ENCODE data around the gene TAS2R43.
"Not testable (repeated sequence)": the region's sequence is repeated elsewhere in the genome, so short reads cannot be mapped to it uniquely, and the experiment has no call there.

TAS2R43 gene

DNA sequence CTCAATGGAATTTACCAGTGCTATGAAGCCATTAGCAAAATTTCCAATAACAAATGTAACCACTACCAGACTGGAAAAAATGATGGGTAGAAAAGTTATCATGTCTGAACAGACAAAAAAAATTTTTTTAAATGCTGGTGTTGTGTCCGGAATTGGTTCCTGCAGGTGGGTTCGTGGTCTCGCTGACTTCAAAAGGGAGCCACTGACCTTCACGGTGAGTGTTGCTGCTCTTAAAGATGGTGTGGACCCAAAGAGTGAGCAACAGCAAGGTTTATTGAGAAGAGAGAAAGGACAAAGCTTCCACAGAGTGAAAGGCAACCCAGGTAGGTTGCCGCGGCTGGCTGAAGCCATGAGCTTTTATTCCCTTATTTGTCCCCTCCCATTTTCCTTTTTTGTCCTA, at the start of gene TAS2R43:
Gene TAS2R43 (minus strand): TSS at position 186 of the 400 bp plus-strand sequence. CDS start 84 bp downstream, at position 102.
- H3K9me3 ChIP-seq (ENCODE audit: low read length), result no peaks in the 10 kb centered on the region
- H3K4me1 ChIP-seq (ENCODE audit: insufficient read depth, low read length), result no peaks in the 10 kb centered on the region
- H3K4me3 ChIP-seq (ENCODE audit: low read length), result no peak within 1 kb of the TSS

GRCh38 chr12:11136075-11136474, 44.0 kb upstream of the TAS2R43 start:
- peaks cover 3% of the 10 kb centered on the region for H3K4me1 ChIP-seq (ENCODE audit: insufficient read depth, low read length)
- no peak overlapping the region for H3K4me3 ChIP-seq (ENCODE audit: low read length)
- H2AFZ ChIP-seq (ENCODE audit: low read depth, low read length), result no peak overlapping the region
- no peaks in the 10 kb centered on the region for H3K27me3 ChIP-seq (ENCODE audit: insufficient read depth, low read length)
- no peaks in the 10 kb centered on the region for H3K9me3 ChIP-seq (ENCODE audit: low read length)
- no peaks in the 10 kb centered on the region for H3K36me3 ChIP-seq (ENCODE audit: insufficient read depth, low read length)

More for the DNA sequence above, at the start of gene TAS2R43:
- no peaks in the 10 kb centered on the region for H3K27me3 ChIP-seq (ENCODE audit: insufficient read depth, low read length)
- H2AFZ ChIP-seq (ENCODE audit: low read depth, low read length), result no peak within 1 kb of the TSS
- no peaks in the 10 kb centered on the region for H3K36me3 ChIP-seq (ENCODE audit: insufficient read depth, low read length)

DNA sequence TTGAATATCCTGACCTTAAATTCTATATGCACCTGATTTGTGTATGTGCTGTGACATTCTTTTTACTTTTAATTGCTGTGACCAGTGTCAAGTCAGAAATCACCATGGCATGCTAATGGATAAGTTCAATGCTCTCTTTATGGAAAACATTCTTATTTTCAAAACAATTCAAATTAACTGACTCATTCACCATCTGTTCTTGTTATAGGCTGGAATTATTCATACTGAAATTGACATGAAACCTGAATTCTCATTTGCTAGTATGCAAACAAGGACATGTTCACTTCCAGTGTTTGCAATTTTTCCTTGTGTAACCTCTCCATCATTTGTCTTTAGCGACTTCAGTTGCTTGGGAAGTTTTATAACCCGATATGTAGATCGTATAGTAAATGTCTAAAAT, 42.2 kb upstream of the TAS2R43 start, which contains the start of gene TAS2R30:
Gene TAS2R30 (minus strand): TSS at position 340 of the 400 bp plus-strand sequence. CDS start 400 bp downstream, outside the sequence.
- Histone ChIP-seq H2AFZ (ENCODE audit: low read depth, low read length) (no peak within 1 kb of the TSS), H3K27me3 (ENCODE audit: insufficient read depth, low read length) (no peaks in the 10 kb centered on the region), H3K9me3 (ENCODE audit: low read length) (no peaks in the 10 kb centered on the region), H3K4me1 (ENCODE audit: insufficient read depth, low read length) (peaks cover 3% of the 10 kb centered on the region), H3K4me3 (ENCODE audit: low read length) (no peak within 1 kb of the TSS), H3K36me3 (ENCODE audit: insufficient read depth, low read length) (no peaks in the 10 kb centered on the region)

DNA sequence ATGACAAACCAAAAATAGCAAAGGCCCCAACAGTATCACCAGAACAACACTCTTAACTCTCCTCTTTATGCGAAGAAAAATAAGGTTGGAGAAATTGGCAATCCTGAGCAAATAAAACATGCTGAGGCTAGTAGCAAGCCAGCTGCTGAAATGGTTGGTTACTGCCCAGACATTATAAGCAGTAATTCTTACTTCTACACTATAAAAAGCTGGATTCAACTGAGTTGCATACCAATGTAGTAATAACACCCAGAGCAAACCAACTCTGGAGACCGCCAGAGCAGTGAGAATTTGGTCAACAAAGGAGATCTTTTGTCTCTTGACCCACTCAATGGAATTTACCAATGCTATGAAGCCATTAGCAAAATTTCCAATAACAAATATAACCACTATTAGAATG, 41.7 kb upstream of the TAS2R43 start:
- Histone ChIP-seq H3K27me3 (ENCODE audit: insufficient read depth, low read length) (no peaks in the 10 kb centered on the region), H3K9me3 (ENCODE audit: low read length) (no peaks in the 10 kb centered on the region), H3K36me3 (ENCODE audit: insufficient read depth, low read length) (no peaks in the 10 kb centered on the region), H2AFZ (ENCODE audit: low read depth, low read length) (no peak overlapping the region), H3K4me3 (ENCODE audit: low read length) (no peak overlapping the region), H3K4me1 (ENCODE audit: insufficient read depth, low read length) (peaks cover 3% of the 10 kb centered on the region)

DNA sequence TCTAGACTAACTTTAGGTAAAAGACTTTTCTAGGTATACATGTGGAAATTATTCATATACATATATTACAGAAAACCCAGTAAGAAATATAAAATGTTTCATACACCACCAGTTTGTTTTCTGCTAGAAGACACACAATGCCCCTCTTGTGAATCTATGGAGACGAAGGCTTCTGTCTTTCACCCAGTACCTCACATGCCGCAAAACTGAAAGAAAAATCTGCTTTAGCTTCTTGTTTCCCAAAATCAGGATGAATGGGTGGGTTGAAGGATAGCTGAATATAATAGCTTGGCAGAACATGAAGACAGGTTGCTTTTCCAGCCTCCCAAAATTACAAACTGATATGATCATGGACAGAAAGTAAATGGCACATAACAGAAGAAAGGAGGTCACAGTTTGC, 41.0 kb upstream of the TAS2R43 start:
- Histone ChIP-seq H3K4me3 (ENCODE audit: low read length) (no peak overlapping the region), H3K36me3 (ENCODE audit: insufficient read depth, low read length) (no peaks in the 10 kb centered on the region), H3K27me3 (ENCODE audit: insufficient read depth, low read length) (no peaks in the 10 kb centered on the region), H2AFZ (ENCODE audit: low read depth, low read length) (no peak overlapping the region), H3K9me3 (ENCODE audit: low read length) (no peaks in the 10 kb centered on the region), H3K4me1 (ENCODE audit: insufficient read depth, low read length) (peaks cover 3% of the 10 kb centered on the region)

GRCh38 chr12:11130999-11131398, 38.9 kb upstream of the TAS2R43 start:
- H3K4me1 ChIP-seq (ENCODE audit: insufficient read depth, low read length), result peaks cover 3% of the 10 kb centered on the region
- H2AFZ ChIP-seq (ENCODE audit: low read depth, low read length), result no peak overlapping the region
- H3K27me3 ChIP-seq (ENCODE audit: insufficient read depth, low read length), result no peaks in the 10 kb centered on the region
- H3K36me3 ChIP-seq (ENCODE audit: insufficient read depth, low read length), result no peaks in the 10 kb centered on the region
- H3K4me3 ChIP-seq (ENCODE audit: low read length), result no peak overlapping the region
- no peaks in the 10 kb centered on the region for H3K9me3 ChIP-seq (ENCODE audit: low read length)

GRCh38 chr12:11130382-11130781, 38.3 kb upstream of the TAS2R43 start:
- Histone ChIP-seq H3K9me3 (ENCODE audit: low read length) (no peaks in the 10 kb centered on the region), H2AFZ (ENCODE audit: low read depth, low read length) (no peak overlapping the region), H3K4me1 (ENCODE audit: insufficient read depth, low read length) (peaks cover 3% of the 10 kb centered on the region), H3K36me3 (ENCODE audit: insufficient read depth, low read length) (no peaks in the 10 kb centered on the region), H3K4me3 (ENCODE audit: low read length) (no peak overlapping the region), H3K27me3 (ENCODE audit: insufficient read depth, low read length) (no peaks in the 10 kb centered on the region)

DNA sequence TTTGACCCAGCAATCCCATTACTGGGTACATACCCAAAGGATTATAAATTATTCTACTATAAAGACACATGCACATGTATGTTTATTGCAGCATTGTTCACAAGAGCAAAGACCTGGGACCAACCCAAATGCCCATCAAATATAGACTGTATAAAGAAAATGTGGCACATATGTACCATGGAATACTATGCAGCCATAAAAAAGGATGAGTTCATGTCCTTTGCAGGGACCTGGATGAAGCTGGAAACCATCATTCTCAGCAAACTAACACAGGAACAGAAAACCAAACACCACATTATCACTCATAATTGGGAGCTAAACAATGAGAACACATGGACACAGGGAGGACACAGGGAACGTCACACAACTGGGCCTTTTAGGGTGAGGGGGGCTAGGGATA, 22.0 kb upstream of the TAS2R43 start:
- not testable (repeated sequence) for H3K4me3 ChIP-seq (ENCODE audit: low read length); H3K4me1 ChIP-seq (ENCODE audit: insufficient read depth, low read length); H3K36me3 ChIP-seq (ENCODE audit: insufficient read depth, low read length); H3K27me3 ChIP-seq (ENCODE audit: insufficient read depth, low read length); H2AFZ ChIP-seq (ENCODE audit: low read depth, low read length); H3K9me3 ChIP-seq (ENCODE audit: low read length)

DNA sequence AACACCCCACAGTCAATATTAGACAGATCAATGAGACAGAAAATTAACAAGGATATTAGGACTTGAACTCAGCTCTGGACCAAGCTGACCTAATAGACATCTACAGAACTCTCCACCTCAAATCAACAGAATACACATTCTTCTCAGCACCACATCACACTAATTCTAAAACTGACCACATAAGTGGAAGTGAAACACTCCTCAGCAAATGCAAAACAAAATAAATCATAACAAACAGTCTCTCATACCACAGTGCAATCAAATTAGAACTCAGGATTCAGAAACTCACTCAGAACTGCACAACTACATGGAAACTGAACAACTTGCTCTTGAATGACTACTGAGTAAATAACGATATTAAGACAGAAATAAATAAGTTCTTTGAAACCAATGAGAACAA, 19.1 kb upstream of the TAS2R43 start:
- not testable (repeated sequence) for H3K36me3 ChIP-seq (ENCODE audit: insufficient read depth, low read length); H3K4me1 ChIP-seq (ENCODE audit: insufficient read depth, low read length); H3K27me3 ChIP-seq (ENCODE audit: insufficient read depth, low read length); H3K4me3 ChIP-seq (ENCODE audit: low read length); H2AFZ ChIP-seq (ENCODE audit: low read depth, low read length)
- H3K9me3 ChIP-seq (ENCODE audit: low read length), result peaks cover 11% of the 10 kb centered on the region

DNA sequence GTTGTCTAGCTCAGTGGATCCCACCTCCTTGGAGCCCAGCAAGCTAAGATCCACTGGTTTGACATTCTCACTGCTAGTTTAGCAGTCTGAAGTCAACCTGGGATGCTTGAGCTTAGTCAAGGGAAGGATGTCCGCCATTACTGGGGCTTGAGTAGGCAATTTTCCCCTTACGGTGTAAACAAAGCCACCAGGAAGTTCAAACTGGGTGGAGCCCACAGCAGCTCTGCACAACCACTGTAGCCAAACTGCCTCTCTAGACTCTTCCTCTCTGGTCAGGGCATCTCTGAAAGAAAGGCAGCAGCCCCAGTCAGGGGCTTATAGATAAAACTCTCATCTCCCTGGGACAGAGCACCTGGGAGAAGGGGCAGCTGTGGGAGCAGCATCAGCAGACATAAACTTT, 16.7 kb upstream of the TAS2R43 start:
- Histone ChIP-seq H3K27me3 (ENCODE audit: insufficient read depth, low read length) (no peaks in the 10 kb centered on the region), H3K4me1 (ENCODE audit: insufficient read depth, low read length) (no peaks in the 10 kb centered on the region), H3K9me3 (ENCODE audit: low read length) (peaks cover 8% of the 10 kb centered on the region), H3K36me3 (ENCODE audit: insufficient read depth, low read length) (peaks cover 5% of the 10 kb centered on the region), H2AFZ (ENCODE audit: low read depth, low read length) (no peak overlapping the region), H3K4me3 (ENCODE audit: low read length) (no peak overlapping the region)

GRCh38 chr12:11107719-11108118, 15.6 kb upstream of the TAS2R43 start:
- H3K9me3 ChIP-seq (ENCODE audit: low read length), result peaks cover 8% of the 10 kb centered on the region
- H3K27me3 ChIP-seq (ENCODE audit: insufficient read depth, low read length), result no peaks in the 10 kb centered on the region
- no peaks in the 10 kb centered on the region for H3K4me1 ChIP-seq (ENCODE audit: insufficient read depth, low read length)
- no peak overlapping the region for H3K4me3 ChIP-seq (ENCODE audit: low read length)
- no peak overlapping the region for H2AFZ ChIP-seq (ENCODE audit: low read depth, low read length)
- H3K36me3 ChIP-seq (ENCODE audit: insufficient read depth, low read length), result peaks cover 5% of the 10 kb centered on the region

DNA sequence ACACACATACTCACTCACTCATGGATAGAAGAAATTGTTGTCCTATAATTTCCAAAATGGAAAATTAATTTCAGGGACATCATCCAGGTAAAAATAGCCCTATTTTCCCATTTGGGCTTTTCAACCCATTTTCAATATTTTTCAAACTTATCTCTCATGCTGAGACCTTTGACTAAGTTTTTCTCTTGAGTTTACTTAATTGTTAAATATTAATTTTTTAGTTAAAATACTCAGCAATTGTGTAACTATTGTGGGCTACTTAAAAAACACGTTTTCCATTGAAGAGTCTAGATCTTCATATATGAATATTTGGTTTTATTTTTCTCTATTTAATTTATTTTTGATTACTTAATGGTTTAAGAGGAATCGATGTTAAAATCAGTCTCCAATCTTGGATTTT, 14.2 kb upstream of the TAS2R43 start:
- peaks cover 8% of the 10 kb centered on the region for H3K9me3 ChIP-seq (ENCODE audit: low read length)
- no peak overlapping the region for H3K4me3 ChIP-seq (ENCODE audit: low read length)
- peaks cover 5% of the 10 kb centered on the region for H3K36me3 ChIP-seq (ENCODE audit: insufficient read depth, low read length)
- H3K4me1 ChIP-seq (ENCODE audit: insufficient read depth, low read length), result no peaks in the 10 kb centered on the region
- no peak overlapping the region for H2AFZ ChIP-seq (ENCODE audit: low read depth, low read length)
- H3K27me3 ChIP-seq (ENCODE audit: insufficient read depth, low read length), result no peaks in the 10 kb centered on the region

DNA sequence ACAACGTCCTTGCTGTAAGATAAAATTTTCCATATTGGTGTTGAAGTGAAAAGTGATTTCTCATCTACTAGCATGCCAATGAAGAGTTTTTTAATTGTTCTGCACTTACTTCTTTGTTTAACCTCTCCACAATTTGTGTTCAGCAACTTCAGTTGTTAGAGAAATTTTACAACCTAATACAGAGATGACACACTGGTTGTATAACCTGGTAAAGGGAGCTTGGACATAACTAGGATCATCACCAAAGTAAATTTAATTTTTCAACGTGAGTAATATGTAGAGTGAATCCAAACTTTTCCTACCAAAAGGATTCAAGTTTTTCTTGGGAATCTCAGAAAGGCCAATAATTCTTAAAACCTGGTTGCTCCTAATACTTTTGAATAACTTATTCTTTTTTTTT, 13.4 kb upstream of the TAS2R43 start:
- no peak overlapping the region for H3K4me3 ChIP-seq (ENCODE audit: low read length)
- no peaks in the 10 kb centered on the region for H3K27me3 ChIP-seq (ENCODE audit: insufficient read depth, low read length)
- H3K9me3 ChIP-seq (ENCODE audit: low read length), result peaks cover 8% of the 10 kb centered on the region
- no peaks in the 10 kb centered on the region for H3K4me1 ChIP-seq (ENCODE audit: insufficient read depth, low read length)
- no peak overlapping the region for H2AFZ ChIP-seq (ENCODE audit: low read depth, low read length)
- peaks cover 5% of the 10 kb centered on the region for H3K36me3 ChIP-seq (ENCODE audit: insufficient read depth, low read length)

DNA sequence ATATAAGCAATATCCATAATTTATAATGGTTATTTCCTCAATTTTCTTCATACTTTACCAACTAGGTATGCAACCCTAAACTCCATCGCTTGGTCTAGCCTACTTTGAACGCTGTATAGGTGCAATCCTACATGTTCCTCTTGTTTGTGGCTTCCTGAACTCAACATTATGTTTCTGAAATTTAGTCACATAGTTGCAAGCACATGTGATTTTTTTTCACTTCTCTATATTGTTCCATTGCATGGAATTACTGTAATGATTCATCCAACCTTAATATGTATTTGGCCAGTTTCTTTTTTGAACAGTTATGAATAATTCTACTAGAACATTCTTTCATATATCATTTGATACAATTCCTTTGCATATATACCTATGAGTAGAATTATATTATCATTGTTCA, 2.8 kb upstream of the TAS2R43 start:
- not testable (repeated sequence) for H3K4me1 ChIP-seq (ENCODE audit: insufficient read depth, low read length); H3K27me3 ChIP-seq (ENCODE audit: insufficient read depth, low read length); H3K9me3 ChIP-seq (ENCODE audit: low read length); H2AFZ ChIP-seq (ENCODE audit: low read depth, low read length); H3K4me3 ChIP-seq (ENCODE audit: low read length); H3K36me3 ChIP-seq (ENCODE audit: insufficient read depth, low read length)
